Activated CD4-positive, alpha-beta T cell treated with anti-CD3 and anti-CD28 coated beads, Interleukin-2, amount 50 U/mL, for 24 hours (primary cell): ENCODE data around the gene CDH23.

Source experiments
- DNase-seq, 2 donors: peaks; one replicate each; pipeline ENCODE4 v3.0.0-alpha.2; 2020; ENCODE audit warnings: low read depth in 1 of 2, low spot score in 1 of 2

The CDH23 gene

GRCh38 chr10:71827852-71828251 lies 431.1 kb downstream of the CDH23 start:
- DNase-seq, result no peak

- DNase-seq, result no peak
These were observed 432.0 kb downstream of the CDH23 start for GRCh38 chr10:71828702-71829101.

GRCh38 chr10:71829171-71829570 lies 432.5 kb downstream of the CDH23 start:
- no peak for DNase-seq

GRCh38 chr10:71829896-71830295 lies 433.2 kb downstream of the CDH23 start:
- DNase-seq, result no peak

GRCh38 chr10:71830726-71831125 lies 434.0 kb downstream of the CDH23 start:
- DNase-seq, result no peak

- no peak for DNase-seq
These were observed 435.2 kb downstream of the CDH23 start for GRCh38 chr10:71831646-71832552.

- DNase-seq, result no peak
These were observed 436.2 kb downstream of the CDH23 start for GRCh38 chr10:71832967-71833366.

- no peak for DNase-seq
These were observed 437.0 kb downstream of the CDH23 start for GRCh38 chr10:71833451-71834342.

- DNase-seq, result no peak
These were observed 437.6 kb downstream of the CDH23 start for GRCh38 chr10:71834343-71834674.

GRCh38 chr10:71835671-71836595 lies 439.2 kb downstream of the CDH23 start:
- no peak for DNase-seq

- no peak for DNase-seq
These were observed 439.9 kb downstream of the CDH23 start for GRCh38 chr10:71836596-71836974.

GRCh38 chr10:71837098-71837827 lies 440.5 kb downstream of the CDH23 start:
- DNase-seq, result no peak

GRCh38 chr10:71838264-71839211 lies 441.8 kb downstream of the CDH23 start:
- no peak for DNase-seq

- no peak for DNase-seq
These were observed 443.6 kb downstream of the CDH23 start for GRCh38 chr10:71840177-71840957.

- DNase-seq, result no peak
These were observed 444.2 kb downstream of the CDH23 start for GRCh38 chr10:71840958-71841335.

GRCh38 chr10:71842422-71842821 lies 445.7 kb downstream of the CDH23 start:
- no peak for DNase-seq

GRCh38 chr10:71842856-71843686 lies 446.4 kb downstream of the CDH23 start:
- DNase-seq, result no peak

GRCh38 chr10:71844084-71844483 lies 447.4 kb downstream of the CDH23 start:
- DNase-seq, result no peak
